Astrocyte (in vitro differentiated cells and primary cell): ENCODE measurements around the gene AFMID.

Experiments
- EZH2 ChIP-seq: IDR thresholded peaks from 2 replicates; pipeline ENCODE4 v1.6.1; 2012; ENCODE audit warnings: mild to moderate bottlenecking, low read length, inconsistent platforms; ENCODE audit not compliant: insufficient read depth
- TF ChIP-seq, protein P1 (sequence below): IDR thresholded peaks from 2 replicates; pipeline ENCODE4 v1.5.1; 2011; ENCODE audit warnings: low read depth, mild to moderate bottlenecking, inconsistent platforms, low read length, moderate library complexity; ENCODE audit not compliant: insufficient read depth

DNA sequence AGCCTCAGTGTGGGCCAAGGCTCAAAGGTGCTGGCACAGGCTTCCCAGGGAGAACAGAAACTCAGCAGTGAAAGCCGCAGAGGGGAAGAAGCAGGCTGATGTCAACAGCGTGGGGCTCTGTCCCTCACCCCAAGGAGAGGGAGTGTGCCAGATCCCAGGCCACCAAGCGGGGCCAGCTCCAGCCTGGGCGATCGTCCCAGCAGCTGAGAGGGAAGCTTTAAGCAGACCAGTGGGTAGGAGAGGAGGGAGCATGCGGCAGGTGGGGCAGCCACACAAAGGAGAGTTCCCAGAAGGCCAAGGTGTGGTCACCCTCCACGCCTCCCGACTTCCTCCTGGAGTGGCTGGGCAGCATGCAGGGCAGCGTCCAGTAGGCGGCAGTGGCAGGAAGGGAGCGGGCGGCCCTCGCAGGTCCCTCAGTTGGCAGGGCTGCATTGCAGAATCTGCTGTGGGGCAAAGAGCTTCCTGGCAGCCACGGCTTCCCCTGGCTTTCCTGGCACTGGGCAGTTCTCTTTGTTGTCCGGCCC, 12.8 kb upstream of the AFMID start:
- TF ChIP-seq EZH2 = no peak
- TF ChIP-seq, protein P1, sequence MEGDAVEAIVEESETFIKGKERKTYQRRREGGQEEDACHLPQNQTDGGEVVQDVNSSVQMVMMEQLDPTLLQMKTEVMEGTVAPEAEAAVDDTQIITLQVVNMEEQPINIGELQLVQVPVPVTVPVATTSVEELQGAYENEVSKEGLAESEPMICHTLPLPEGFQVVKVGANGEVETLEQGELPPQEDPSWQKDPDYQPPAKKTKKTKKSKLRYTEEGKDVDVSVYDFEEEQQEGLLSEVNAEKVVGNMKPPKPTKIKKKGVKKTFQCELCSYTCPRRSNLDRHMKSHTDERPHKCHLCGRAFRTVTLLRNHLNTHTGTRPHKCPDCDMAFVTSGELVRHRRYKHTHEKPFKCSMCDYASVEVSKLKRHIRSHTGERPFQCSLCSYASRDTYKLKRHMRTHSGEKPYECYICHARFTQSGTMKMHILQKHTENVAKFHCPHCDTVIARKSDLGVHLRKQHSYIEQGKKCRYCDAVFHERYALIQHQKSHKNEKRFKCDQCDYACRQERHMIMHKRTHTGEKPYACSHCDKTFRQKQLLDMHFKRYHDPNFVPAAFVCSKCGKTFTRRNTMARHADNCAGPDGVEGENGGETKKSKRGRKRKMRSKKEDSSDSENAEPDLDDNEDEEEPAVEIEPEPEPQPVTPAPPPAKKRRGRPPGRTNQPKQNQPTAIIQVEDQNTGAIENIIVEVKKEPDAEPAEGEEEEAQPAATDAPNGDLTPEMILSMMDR = no peak
